IMR-90 (cell line): ENCODE results near the gene GPR158. TPM values are rescaled to one million over a fixed set of nuclear protein-coding genes. Genes with fewer than 3 reads are reported as not detected.

Experiments used
- ATAC-seq: fragments of 200-7000 bp; cut with Tn5 transposase; 2 replicates; pipeline ENCODE4 v1.9.1; 2020; ENCODE audit warnings: low read depth, mild to moderate bottlenecking, moderate library complexity
- BruUV-seq: library from RNA; stranded (reverse); fragments of 400-500 nt; replicated peaks from 2 replicates; lab custom pipeline; 2021; lab: Mats Ljungman, UMichigan
- CTCF ChIA-PET: fragments of 300-600 bp; formaldehyde crosslinking; extraction: SDS; loops from one replicate; lab custom pipeline; 2021; ENCODE audit warnings: antibody characterized with exemption; lab: Yijun Ruan, JAX
- POLR2A ChIA-PET: fragments of 300-600 bp; sonication (Branson Sonifier 250); formaldehyde crosslinking; loops from one replicate; lab custom pipeline; 2022; ENCODE audit warnings: antibody characterized with exemption; ENCODE audit not compliant: unreplicated experiment; lab: Charles Lee
- DNase-seq: peaks from one replicate; pipeline ENCODE4 v3.0.0; 2013
- H2AFZ ChIP-seq: replicated peaks from 2 replicates; pipeline ENCODE3; 2013; ENCODE audit warnings: low read length, mild to moderate bottlenecking; ENCODE audit not compliant: poor library complexity
- H2AK5ac ChIP-seq: 2 replicates; pipeline ENCODE4 v1.6.1; 2013; ENCODE audit warnings: low read depth, low read length, inconsistent platforms
- H2AK9ac ChIP-seq: replicated peaks from 2 replicates; pipeline ENCODE3; 2013; ENCODE audit warnings: mild to moderate bottlenecking, low read depth, low read length, moderate library complexity; ENCODE audit not compliant: poor library complexity
- H2BK120ac ChIP-seq: 2 replicates; pipeline ENCODE4 v1.6.1; 2013; ENCODE audit warnings: low read depth, low read length, inconsistent platforms
- H2BK15ac ChIP-seq: 3 replicates; pipeline ENCODE4 v1.6.1; 2013; ENCODE audit warnings: low read depth, low read length, inconsistent platforms
- H2BK20ac ChIP-seq: 2 replicates; pipeline ENCODE4 v1.6.1; 2013; ENCODE audit warnings: low read depth, mild to moderate bottlenecking, inconsistent platforms, low read length, moderate library complexity
- H2BK5ac ChIP-seq: 2 replicates; pipeline ENCODE4 v1.6.1; 2013; ENCODE audit warnings: mild to moderate bottlenecking, low read depth, low read length, inconsistent platforms; ENCODE audit not compliant: poor library complexity, severe bottlenecking
- H3K14ac ChIP-seq: replicated peaks from 2 replicates; pipeline ENCODE4 v1.6.1; 2013; ENCODE audit warnings: low read depth, low read length, inconsistent platforms
- H3K18ac ChIP-seq: 2 replicates; pipeline ENCODE4 v1.6.1; 2013; ENCODE audit warnings: low read depth, low read length, control low read depth
- H3K23ac ChIP-seq: 2 replicates; pipeline ENCODE4 v1.6.1; 2013; ENCODE audit warnings: low read depth, low read length, inconsistent platforms
- H3K27ac ChIP-seq: 2 replicates; pipeline ENCODE4 v1.5.1; 2013; ENCODE audit warnings: mild to moderate bottlenecking, control low read depth, low read length; ENCODE audit not compliant: insufficient read depth
- H3K27me3 ChIP-seq: 2 replicates; pipeline ENCODE4 v1.6.1; 2013; ENCODE audit warnings: low read length; ENCODE audit not compliant: control insufficient read depth, insufficient read depth
- H3K36me3 ChIP-seq: 2 replicates; pipeline ENCODE4 v1.6.1; 2013; ENCODE audit warnings: low read length, mixed read lengths; ENCODE audit not compliant: control insufficient read depth, insufficient read depth
- H3K4ac ChIP-seq: 2 replicates; pipeline ENCODE4 v1.6.1; 2013; ENCODE audit warnings: low read depth, low read length, inconsistent platforms
- H3K4me1 ChIP-seq: 2 replicates; pipeline ENCODE4 v1.6.1; 2013; ENCODE audit warnings: low read length, mixed read lengths; ENCODE audit not compliant: control insufficient read depth, insufficient read depth
- H3K4me2 ChIP-seq: 2 replicates; pipeline ENCODE4 v1.6.1; 2013; ENCODE audit warnings: low read depth, mild to moderate bottlenecking, control low read depth, low read length, moderate library complexity
- H3K4me3 ChIP-seq: 2 replicates; pipeline ENCODE4 v1.5.1; 2013; ENCODE audit warnings: low read depth, mild to moderate bottlenecking, control low read depth, low read length, moderate library complexity; ENCODE audit not compliant: insufficient read depth
- H3K56ac ChIP-seq: 2 replicates; pipeline ENCODE4 v1.6.1; 2013; ENCODE audit warnings: low read length, inconsistent platforms; ENCODE audit not compliant: insufficient read depth; ENCODE audit errors: extremely low read depth
- H3K79me1 ChIP-seq, 2 experiments: 2 replicates each; pipeline ENCODE4 v1.6.1; 2013; ENCODE audit warnings: low read length in 2 of 2, inconsistent platforms in 1 of 2, low read depth in 1 of 2
- H3K9ac ChIP-seq: 2 replicates; pipeline ENCODE4 v1.6.1; 2013; ENCODE audit warnings: low read depth, low read length, control low read depth
- H3K9me1 ChIP-seq: 2 replicates; pipeline ENCODE4 v1.6.1; 2013; ENCODE audit warnings: low read length, inconsistent platforms; ENCODE audit not compliant: insufficient read depth
- H3K9me3 ChIP-seq: 2 replicates; pipeline ENCODE4 v1.6.1; 2013; ENCODE audit warnings: low read length; ENCODE audit not compliant: control insufficient read depth, insufficient read depth
- H4K20me1 ChIP-seq: 2 replicates; pipeline ENCODE4 v1.6.1; 2013; ENCODE audit warnings: low read length, inconsistent platforms; ENCODE audit not compliant: insufficient read depth
- H4K5ac ChIP-seq: 2 replicates; pipeline ENCODE4 v1.6.1; 2013; ENCODE audit warnings: mild to moderate bottlenecking, low read depth, low read length, control low read depth
- H4K8ac ChIP-seq, 2 experiments: 2 replicates each; pipeline ENCODE4 v1.6.1; 2013; ENCODE audit warnings: low read depth in 2 of 2, low read length in 2 of 2, control low read depth in 1 of 2, inconsistent platforms in 1 of 2
- H4K91ac ChIP-seq: 2 replicates; pipeline ENCODE4 v1.6.1; 2013; ENCODE audit warnings: low read depth, low read length, inconsistent platforms; ENCODE audit not compliant: insufficient read depth
- BHLHE40 ChIP-seq: fragments of 150-350 bp; IDR thresholded peaks from 2 replicates; pipeline ENCODE4 v1.6.1; 2016; ENCODE audit warnings: mild to moderate bottlenecking, low read depth, low read length
- CEBPB ChIP-seq: IDR thresholded peaks from 2 replicates; pipeline ENCODE4 v1.6.1; 2012; ENCODE audit warnings: low read depth, low read length, improper control_type of control experiment
- CHD1 ChIP-seq: IDR thresholded peaks from 2 replicates; pipeline ENCODE4 v1.6.1; 2012; ENCODE audit warnings: low read depth, low read length, improper control_type of control experiment
- CTCF ChIP-seq: conservative IDR thresholded peaks from 2 replicates; pipeline ENCODE4 v1.5.1; 2012; ENCODE audit warnings: mild to moderate bottlenecking, low read depth, low read length, improper control_type of control experiment
- FOS ChIP-seq: fragments of 150-350 bp; IDR thresholded peaks from 2 replicates; pipeline ENCODE4 v1.6.1; 2016; ENCODE audit warnings: low read depth, low read length
- MAFK ChIP-seq: IDR thresholded peaks from 2 replicates; pipeline ENCODE4 v1.6.1; 2012; ENCODE audit warnings: low read depth, low read length, improper control_type of control experiment
- MAZ ChIP-seq: IDR thresholded peaks from 2 replicates; pipeline ENCODE4 v1.6.1; 2012; ENCODE audit warnings: low read depth, mild to moderate bottlenecking, low read length, improper control_type of control experiment, moderate library complexity, borderline replicate concordance
- MXI1 ChIP-seq: IDR thresholded peaks from 2 replicates; pipeline ENCODE4 v1.6.1; 2012; ENCODE audit warnings: low read depth, mild to moderate bottlenecking, low read length, moderate library complexity, borderline replicate concordance
- NFE2L2 ChIP-seq: fragments of 150-350 bp; IDR thresholded peaks from 2 replicates; pipeline ENCODE4 v1.6.1; 2016; ENCODE audit warnings: low read depth, mild to moderate bottlenecking, low read length
- POLR2A ChIP-seq: IDR thresholded peaks from 2 replicates; pipeline ENCODE4 v1.6.1; 2012; ENCODE audit warnings: mild to moderate bottlenecking, low read depth, low read length
- RAD21 ChIP-seq: IDR thresholded peaks from 2 replicates; pipeline ENCODE4 v1.6.1; 2012; ENCODE audit warnings: low read length, improper control_type of control experiment
- RCOR1 ChIP-seq: IDR thresholded peaks from 2 replicates; pipeline ENCODE4 v1.6.1; 2012; ENCODE audit warnings: mild to moderate bottlenecking, low read length, improper control_type of control experiment; ENCODE audit not compliant: insufficient replicate concordance
- RFX5 ChIP-seq: IDR thresholded peaks from 2 replicates; pipeline ENCODE4 v1.8.0; 2012; ENCODE audit warnings: low read depth, mild to moderate bottlenecking, low read length, moderate library complexity
- SMC3 ChIP-seq: fragments of 150-350 bp; IDR thresholded peaks from 2 replicates; pipeline ENCODE4 v1.6.1; 2016; ENCODE audit warnings: low read depth, mild to moderate bottlenecking, antibody characterized with exemption, low read length, moderate library complexity
- WGBS, 2 experiments: methylation state at CpG; one replicate each; pipeline versions ENCODE4 v1.1.5 to v1.1.7; 2013; ENCODE audit warnings: missing lambda C conversion rate in 2 of 2; ENCODE audit not compliant: insufficient read length in 1 of 2; ENCODE audit errors: extremely low coverage in 2 of 2; 5-methylcytosine and 5-hydroxymethylcytosine counted together
- dilution Hi-C: fragments of 300-500 bp; cut with HindIII; formaldehyde crosslinking; loops from one replicate; pipeline ENCODE4 v1.14.3; 2018; ENCODE audit warnings: low sequenced_read_pairs; ENCODE audit not compliant: unreplicated experiment
- in situ Hi-C: fragments of 300-500 bp; cut with MboI; formaldehyde crosslinking; loops from 3 replicates; pipeline ENCODE4 v1.14.3; 2019; ENCODE audit warnings: low sequenced_read_pairs, inconsistent platforms, mixed read lengths
- intact Hi-C: fragments of 100-400 bp; cut with micrococcal nuclease; formaldehyde crosslinking; loops from 2 replicates; pipeline ENCODE4 v1.10.0; 2022
- polyA plus RNA-seq, 3 experiments: library from polyadenylated mRNA; depleted of rRNA; stranded (reverse); fragments of >200 nt; gene quantifications; 2 replicates each; pipeline ENCODE4 v1.2.3, GENCODE V29; 2012; ENCODE audit warnings: low replicate concordance in 1 of 3
- total RNA-seq: library from RNA; depleted of rRNA; stranded (reverse); fragments of >200 nt; gene quantifications from 2 replicates; pipeline ENCODE4 v1.2.3, GENCODE V29; 2012
- TF ChIP-seq, protein P1 (sequence below): fragments of 150-350 bp; IDR thresholded peaks from 2 replicates; pipeline ENCODE4 v1.6.1; 2017; ENCODE audit warnings: mild to moderate bottlenecking, antibody characterized with exemption, low read length, low read depth
- TF ChIP-seq, protein P2 (sequence below): fragments of 150-350 bp; IDR thresholded peaks from 2 replicates; pipeline ENCODE4 v1.6.1; 2016; ENCODE audit warnings: low read depth, mild to moderate bottlenecking, low read length, moderate library complexity, borderline replicate concordance

The GPR158 gene
- total and polyA plus RNA-seq, 2 of the 4 experiments (the other 2 are of a cell fraction) = not detected

GRCh38 chr10:25508112-25508815, 333.5 kb downstream of the GPR158 start:
- Histone ChIP-seq H3K4me2 (no peak overlapping the region), H3K9ac (no peak overlapping the region), H3K9me3 (peaks cover 7% of the 10 kb centered on the region; the same call in 1 of the 2 replicates), H3K14ac (no peak overlapping the region), H2BK20ac (no peak overlapping the region), H2AK9ac (no peak overlapping the region), H2BK120ac (no peak overlapping the region), H2AK5ac (no peak overlapping the region), H3K4me3 (no peak overlapping the region), H3K27ac (no peak overlapping the region), H3K23ac (no peak overlapping the region), H3K27me3 (no peaks in the 10 kb centered on the region), H3K36me3 (no peaks in the 10 kb centered on the region), H3K4me1 (no peaks in the 10 kb centered on the region), H3K9me1 (no peaks in the 10 kb centered on the region), H2AFZ (no peak overlapping the region), H4K91ac (no peak overlapping the region), H4K5ac (no peak overlapping the region), H2BK5ac (no peak overlapping the region), H3K4ac (no peak overlapping the region), H3K79me1 (no peaks in the 10 kb centered on the region), H4K8ac (no peak overlapping the region), H4K20me1 (no peaks in the 10 kb centered on the region), H3K18ac (no peak overlapping the region), H3K56ac (no peak overlapping the region), H2BK15ac (no peak overlapping the region)
- in situ Hi-C loops (no loop called here), intact Hi-C loops (no loop called here), dilution Hi-C loops (no loop called here)
- TF ChIP-seq RCOR1 = no peak
- no peak for TF ChIP-seq RFX5
- no peak for TF ChIP-seq MXI1
- TF ChIP-seq SMC3 = no peak
- TF ChIP-seq, protein P1, sequence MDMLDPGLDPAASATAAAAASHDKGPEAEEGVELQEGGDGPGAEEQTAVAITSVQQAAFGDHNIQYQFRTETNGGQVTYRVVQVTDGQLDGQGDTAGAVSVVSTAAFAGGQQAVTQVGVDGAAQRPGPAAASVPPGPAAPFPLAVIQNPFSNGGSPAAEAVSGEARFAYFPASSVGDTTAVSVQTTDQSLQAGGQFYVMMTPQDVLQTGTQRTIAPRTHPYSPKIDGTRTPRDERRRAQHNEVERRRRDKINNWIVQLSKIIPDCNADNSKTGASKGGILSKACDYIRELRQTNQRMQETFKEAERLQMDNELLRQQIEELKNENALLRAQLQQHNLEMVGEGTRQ = no peak
- TF ChIP-seq BHLHE40 = no peak
- TF ChIP-seq RAD21 = no peak
- no peak for TF ChIP-seq MAZ
- TF ChIP-seq CHD1 = no peak
- no peak for TF ChIP-seq POLR2A
- no peak for TF ChIP-seq NFE2L2
- TF ChIP-seq FOS = no peak
- no peak for TF ChIP-seq CTCF
- no peak for TF ChIP-seq MAFK
- TF ChIP-seq CEBPB = no peak
- TF ChIP-seq, protein P2, sequence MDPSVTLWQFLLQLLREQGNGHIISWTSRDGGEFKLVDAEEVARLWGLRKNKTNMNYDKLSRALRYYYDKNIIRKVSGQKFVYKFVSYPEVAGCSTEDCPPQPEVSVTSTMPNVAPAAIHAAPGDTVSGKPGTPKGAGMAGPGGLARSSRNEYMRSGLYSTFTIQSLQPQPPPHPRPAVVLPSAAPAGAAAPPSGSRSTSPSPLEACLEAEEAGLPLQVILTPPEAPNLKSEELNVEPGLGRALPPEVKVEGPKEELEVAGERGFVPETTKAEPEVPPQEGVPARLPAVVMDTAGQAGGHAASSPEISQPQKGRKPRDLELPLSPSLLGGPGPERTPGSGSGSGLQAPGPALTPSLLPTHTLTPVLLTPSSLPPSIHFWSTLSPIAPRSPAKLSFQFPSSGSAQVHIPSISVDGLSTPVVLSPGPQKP = no peak
- no peak for DNase-seq
- ChIA-PET POLR2A (no interaction called here), CTCF (no interaction called here)
- BruUV-seq = no TSS peak
- WGBS, 2 experiments = 83% methylated on average over 2 of the region's 5 CpGs; no CpG with 5 or more reads in 1 of the 2 experiments
- ATAC-seq = no peak
